IPS-20b (cell line): ENCODE measurements around the gene CPLX1.

Experiments used
- H3K27ac ChIP-seq: one replicate; pipeline ENCODE4 v1.5.1; 2013; ENCODE audit warnings: low read length
- H3K27me3 ChIP-seq: 2 replicates; pipeline ENCODE4 v1.6.1; 2013; ENCODE audit warnings: mild to moderate bottlenecking, low read length, inconsistent platforms; ENCODE audit not compliant: insufficient read depth
- H3K36me3 ChIP-seq: 2 replicates; pipeline ENCODE4 v1.6.1; 2013; ENCODE audit warnings: low read depth, mild to moderate bottlenecking, inconsistent platforms, low read length, moderate library complexity; ENCODE audit not compliant: insufficient read depth
- H3K4me1 ChIP-seq: 2 replicates; pipeline ENCODE4 v1.6.1; 2013; ENCODE audit warnings: mild to moderate bottlenecking, control low read depth, inconsistent platforms, low read length, moderate library complexity; ENCODE audit not compliant: insufficient read depth
- H3K4me3 ChIP-seq: 2 replicates; pipeline ENCODE4 v1.5.1; 2013; ENCODE audit warnings: mild to moderate bottlenecking, low read length, inconsistent platforms
- H3K9ac ChIP-seq: 2 replicates; pipeline ENCODE4 v1.6.1; 2013; ENCODE audit warnings: low read depth, mild to moderate bottlenecking, inconsistent platforms, low read length, moderate library complexity
- H3K9me3 ChIP-seq: 2 replicates; pipeline ENCODE4 v1.6.1; 2013; ENCODE audit warnings: mild to moderate bottlenecking, low read depth, low read length, inconsistent platforms; ENCODE audit not compliant: insufficient read depth

The CPLX1 gene

DNA sequence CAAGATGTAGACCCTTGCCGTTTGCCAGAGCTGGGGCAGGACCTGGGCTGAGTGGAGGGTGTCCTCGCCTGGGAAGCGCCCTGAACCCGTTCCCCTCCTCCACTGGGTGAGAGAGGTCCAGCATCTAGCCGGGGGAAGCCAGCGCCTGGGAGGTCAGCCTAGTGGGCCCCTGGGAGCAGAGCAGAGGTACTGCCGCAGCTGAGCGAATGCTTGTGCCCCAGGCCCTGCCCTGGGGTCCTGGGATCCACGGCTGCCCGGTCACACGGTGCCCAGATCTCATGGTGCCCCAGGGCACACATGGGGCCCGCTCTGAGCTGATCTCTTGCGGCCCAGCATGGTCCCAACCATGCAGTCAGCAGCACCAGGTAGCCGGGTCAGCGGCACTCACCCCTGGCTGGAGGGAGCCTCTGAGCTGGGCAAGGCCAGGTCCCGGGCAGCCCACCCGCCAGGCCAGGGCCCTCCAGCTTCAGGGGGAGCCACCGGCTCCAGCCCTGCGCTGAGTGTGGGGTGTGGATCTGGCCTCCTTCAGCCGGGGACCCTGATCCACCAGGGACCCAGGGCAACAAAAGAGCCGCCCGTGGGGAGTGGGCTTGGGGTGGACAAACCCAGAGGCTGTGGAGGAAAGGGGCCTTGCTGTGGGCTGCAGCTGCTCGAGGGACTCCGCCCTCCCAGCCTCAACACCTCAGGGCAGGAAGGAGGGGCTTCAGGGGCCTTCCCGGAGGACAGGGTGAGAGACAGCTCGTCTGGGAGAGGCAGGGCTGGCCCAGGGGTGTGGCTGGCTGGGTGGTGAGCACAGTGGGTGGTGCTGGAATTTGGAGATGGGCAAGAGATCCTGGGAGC, 4.1 kb upstream of the CPLX1 start:
- H3K4me3 ChIP-seq, result no peak overlapping the region
- H3K9me3 ChIP-seq, result no peaks in the 10 kb centered on the region
- H3K4me1 ChIP-seq, result no peaks in the 10 kb centered on the region
- no peak overlapping the region for H3K9ac ChIP-seq
- no peak overlapping the region for H3K27ac ChIP-seq
- no peaks in the 10 kb centered on the region for H3K36me3 ChIP-seq
- peaks cover 40% of the 10 kb centered on the region for H3K27me3 ChIP-seq

DNA sequence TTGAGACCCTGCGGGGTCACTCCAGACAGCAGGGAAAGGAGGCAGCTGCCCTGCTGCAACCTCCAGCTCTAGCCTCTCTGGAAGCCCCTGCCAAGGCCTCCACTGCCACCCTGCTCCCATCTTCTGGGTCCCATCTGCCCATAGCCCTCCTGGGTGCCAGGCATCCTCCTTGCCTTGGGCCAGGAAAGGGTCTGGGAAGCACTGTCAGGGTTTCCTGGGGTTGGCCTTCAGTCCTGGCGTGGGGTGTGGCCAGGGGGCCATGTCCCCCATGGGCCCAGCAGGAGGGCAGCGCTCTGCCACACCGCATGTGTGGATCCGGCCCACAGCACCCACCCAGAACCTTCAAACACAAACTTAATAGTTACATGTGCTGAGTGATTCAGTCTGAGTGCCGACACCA, 3.4 kb upstream of the CPLX1 start:
- no peak overlapping the region for H3K9ac ChIP-seq
- no peaks in the 10 kb centered on the region for H3K4me1 ChIP-seq
- H3K9me3 ChIP-seq, result no peaks in the 10 kb centered on the region
- H3K36me3 ChIP-seq, result no peaks in the 10 kb centered on the region
- peaks cover 47% of the 10 kb centered on the region for H3K27me3 ChIP-seq
- no peak overlapping the region for H3K4me3 ChIP-seq
- H3K27ac ChIP-seq, result no peak overlapping the region

DNA sequence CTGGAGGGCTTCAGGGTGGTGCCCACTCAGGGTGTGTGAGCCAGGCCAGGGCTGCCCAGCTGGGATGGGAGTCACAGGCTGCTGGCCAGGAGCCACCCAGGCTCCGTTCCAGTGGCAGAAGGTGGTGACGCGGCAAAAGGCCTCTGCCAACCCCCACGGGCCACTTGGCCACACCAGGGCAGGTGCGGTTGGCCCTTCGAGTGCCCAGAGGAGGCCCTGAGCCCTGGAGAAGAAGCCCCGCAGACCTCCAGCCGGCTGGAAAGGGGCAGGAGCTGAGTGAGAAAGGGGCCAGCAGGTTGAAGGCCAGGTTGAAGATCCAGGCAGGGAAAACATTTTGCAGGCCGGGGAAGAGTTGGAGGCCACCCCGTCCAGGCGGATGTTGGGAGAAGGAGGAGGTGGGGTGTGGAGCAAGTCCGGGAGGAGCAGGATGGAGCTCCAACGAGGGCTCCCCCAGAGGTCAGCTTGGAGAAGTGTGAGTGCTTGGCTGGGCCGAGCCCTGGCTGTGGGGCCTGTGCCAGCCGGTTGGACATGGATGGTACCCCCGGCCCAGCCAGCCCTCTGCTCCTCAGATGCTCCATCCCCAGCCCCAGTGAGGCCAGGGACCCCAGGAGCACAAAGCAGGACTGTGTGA, 2.8 kb upstream of the CPLX1 start:
- Histone ChIP-seq H3K27me3 (peaks cover 52% of the 10 kb centered on the region), H3K36me3 (no peaks in the 10 kb centered on the region), H3K27ac (no peak overlapping the region), H3K4me3 (no peak overlapping the region), H3K4me1 (no peaks in the 10 kb centered on the region), H3K9ac (no peak overlapping the region), H3K9me3 (no peaks in the 10 kb centered on the region)

DNA sequence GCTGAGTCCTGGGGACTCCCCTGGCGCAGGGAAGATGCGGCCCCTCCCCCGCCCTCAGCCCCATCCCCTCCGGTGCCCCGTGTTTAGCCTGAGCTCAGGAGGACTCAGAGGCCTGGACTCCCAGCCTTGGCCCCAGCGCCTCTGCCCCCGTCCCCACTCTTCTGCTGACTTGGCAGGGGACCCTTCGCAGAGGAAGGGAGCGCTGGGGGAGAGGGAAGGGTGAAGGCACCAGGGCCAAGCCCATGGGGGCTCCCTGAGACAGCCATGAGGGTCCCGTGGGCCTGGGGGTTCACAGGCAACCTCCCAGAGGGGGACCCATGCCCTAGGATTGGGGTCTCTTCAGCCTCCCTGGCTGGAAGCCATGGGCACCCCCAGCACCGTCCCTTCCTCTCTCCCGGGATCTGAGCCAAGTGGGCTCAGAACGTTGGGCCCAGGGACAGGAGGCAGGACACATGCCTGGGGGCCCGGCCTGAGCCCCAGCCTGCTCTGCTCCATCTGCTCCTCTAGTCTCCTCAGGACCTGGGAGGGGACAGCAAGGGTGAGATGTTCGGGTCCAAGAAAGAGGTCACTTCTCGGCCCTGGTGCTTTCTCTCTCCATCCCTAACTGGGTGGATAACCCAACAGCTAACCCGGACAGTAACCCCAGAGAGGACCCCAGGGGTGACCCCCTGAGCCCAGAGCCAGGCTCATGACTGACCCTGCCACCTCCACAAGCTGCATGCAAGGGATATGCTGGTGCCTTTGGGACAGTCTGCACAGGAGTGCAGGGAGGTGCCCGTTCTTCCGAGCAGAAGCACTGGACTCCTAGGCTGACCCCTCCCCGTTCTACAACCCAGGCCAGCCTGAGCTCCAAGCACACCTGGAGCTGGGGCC, 1.5 kb upstream of the CPLX1 start:
- H3K4me1 ChIP-seq, result no peaks in the 10 kb centered on the region
- no peaks in the 10 kb centered on the region for H3K36me3 ChIP-seq
- H3K27me3 ChIP-seq, result peaks cover 65% of the 10 kb centered on the region
- no peaks in the 10 kb centered on the region for H3K9me3 ChIP-seq
- H3K4me3 ChIP-seq, result no peak overlapping the region
- no peak overlapping the region for H3K27ac ChIP-seq
- H3K9ac ChIP-seq, result no peak overlapping the region

DNA sequence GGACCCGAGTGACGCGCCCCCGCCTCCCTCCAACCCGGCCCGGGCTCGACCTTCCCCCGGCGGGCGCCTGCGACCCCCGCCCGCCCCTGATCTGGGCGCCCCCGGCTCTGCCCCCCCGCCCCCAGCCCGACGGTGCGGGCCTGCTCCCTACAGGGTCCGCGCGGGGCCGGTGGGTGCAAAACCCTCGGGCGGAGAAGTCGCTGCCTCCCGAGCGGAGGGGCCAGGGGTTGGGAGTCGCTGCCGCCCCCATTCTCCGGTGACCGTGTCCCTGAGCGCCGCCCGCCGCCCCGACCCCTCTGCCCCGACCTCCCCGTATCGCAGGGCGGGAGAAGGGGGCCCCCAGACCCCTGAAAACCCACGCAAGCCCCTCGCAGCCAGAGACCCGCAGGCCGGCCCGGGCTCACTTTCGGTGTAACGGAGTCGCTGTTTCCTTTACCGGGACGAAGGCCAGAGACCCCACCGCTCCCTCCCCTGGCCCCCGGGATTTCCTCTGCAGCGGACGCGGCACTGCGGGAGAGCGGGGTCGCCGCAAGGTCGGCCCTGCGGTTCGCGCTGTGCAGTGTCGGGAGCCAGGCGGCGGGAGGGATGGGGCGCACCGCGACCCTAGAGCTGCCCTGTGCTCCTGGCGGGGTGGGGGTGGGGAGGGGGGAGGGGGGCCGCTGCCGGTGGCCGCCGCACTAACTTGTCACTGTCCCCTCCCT, 729 bp upstream of the CPLX1 start:
- H3K9ac ChIP-seq, result no peak overlapping the region
- H3K4me1 ChIP-seq, result no peaks in the 10 kb centered on the region
- no peak overlapping the region; the same call in 1 of the 2 replicates for H3K4me3 ChIP-seq
- H3K27me3 ChIP-seq, result peaks cover 73% of the 10 kb centered on the region
- no peaks in the 10 kb centered on the region for H3K9me3 ChIP-seq
- H3K27ac ChIP-seq, result no peak overlapping the region
- no peaks in the 10 kb centered on the region for H3K36me3 ChIP-seq

DNA sequence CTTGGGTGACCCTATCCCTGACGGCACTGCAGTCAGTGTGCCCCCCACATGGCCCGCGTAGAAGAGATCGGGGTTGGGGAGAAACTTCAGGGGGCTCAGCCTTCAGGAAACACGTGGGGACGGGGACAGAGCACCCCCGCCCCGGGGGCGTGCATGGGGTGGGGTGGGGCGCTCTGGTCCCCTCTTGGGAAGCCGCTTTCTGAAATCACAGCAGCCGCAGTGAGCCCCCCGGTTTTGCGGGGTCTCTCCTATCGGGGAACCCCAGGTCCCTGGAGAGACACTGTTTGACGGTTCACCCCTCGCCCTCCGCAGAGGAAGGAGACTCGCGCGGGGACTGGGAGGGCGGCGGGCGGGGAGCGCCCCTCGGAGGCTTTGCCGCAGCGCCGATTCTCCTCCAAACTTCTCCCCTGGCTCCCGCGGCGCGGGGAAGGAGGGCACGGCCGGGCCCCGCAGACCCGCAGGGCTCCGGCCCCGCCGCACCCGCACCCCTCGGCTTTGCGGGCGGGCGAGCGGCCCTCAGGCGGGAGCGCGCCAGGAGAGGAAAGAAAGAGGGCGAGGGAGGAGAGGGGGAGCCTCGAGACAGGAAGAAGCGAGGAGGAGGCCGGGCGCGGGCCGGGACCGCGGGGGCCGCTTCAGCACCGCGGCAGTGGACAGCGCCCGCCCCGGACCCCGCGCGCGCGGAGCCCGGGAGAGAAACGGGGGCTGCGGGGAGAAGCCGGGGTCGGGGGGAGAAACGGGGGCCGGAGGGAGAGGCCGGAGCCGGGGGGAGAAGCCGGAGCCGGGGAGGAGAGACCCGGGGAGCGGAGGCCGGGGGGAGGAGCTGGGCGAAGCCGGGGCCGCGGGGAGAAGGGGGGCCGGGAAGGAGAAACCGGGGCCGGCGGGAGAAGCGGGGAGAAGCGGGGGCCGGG, 612 bp downstream of the CPLX1 start:
- peaks cover 87% of the 10 kb centered on the region for H3K27me3 ChIP-seq
- no peak overlapping the region for H3K4me3 ChIP-seq
- H3K9ac ChIP-seq, result no peak overlapping the region
- no peak overlapping the region for H3K27ac ChIP-seq
- H3K4me1 ChIP-seq, result no peaks in the 10 kb centered on the region
- no peaks in the 10 kb centered on the region for H3K9me3 ChIP-seq
- no peaks in the 10 kb centered on the region for H3K36me3 ChIP-seq

DNA sequence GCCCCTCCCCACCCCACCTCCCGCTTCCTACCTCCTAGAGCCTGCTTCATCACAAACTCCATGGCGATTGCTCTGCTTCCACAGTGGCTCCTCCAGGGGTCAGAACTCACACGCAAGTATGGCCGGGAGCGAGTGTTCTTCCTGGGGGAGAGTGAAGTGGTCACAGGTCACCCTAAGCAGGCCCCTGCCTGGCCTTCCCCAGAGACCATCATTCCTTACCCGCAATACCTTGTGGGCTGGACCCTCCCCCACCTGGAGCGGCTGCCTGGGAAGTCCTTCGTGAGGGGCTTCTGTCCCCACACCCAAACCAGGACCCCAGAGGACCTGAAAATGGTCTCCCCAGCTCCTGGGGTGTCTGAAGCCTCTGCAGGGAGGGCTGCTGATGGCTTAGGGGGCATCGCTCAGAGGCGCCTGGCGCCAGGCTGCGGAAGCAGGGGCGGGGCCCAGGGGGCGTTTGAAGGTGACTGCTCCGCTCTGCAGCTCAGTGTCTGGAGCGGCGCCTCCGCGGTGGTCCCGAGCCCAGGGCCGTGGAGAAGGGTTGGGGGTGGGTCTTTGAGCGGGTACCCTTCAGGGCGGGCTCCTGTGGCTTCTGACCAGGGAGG, 1.4 kb downstream of the CPLX1 start:
- no peaks in the 10 kb centered on the region for H3K4me1 ChIP-seq
- H3K27me3 ChIP-seq, result peaks cover 92% of the 10 kb centered on the region
- H3K27ac ChIP-seq, result no peak overlapping the region
- H3K9me3 ChIP-seq, result no peaks in the 10 kb centered on the region
- H3K4me3 ChIP-seq, result no peak overlapping the region
- H3K9ac ChIP-seq, result no peak overlapping the region
- no peaks in the 10 kb centered on the region for H3K36me3 ChIP-seq

DNA sequence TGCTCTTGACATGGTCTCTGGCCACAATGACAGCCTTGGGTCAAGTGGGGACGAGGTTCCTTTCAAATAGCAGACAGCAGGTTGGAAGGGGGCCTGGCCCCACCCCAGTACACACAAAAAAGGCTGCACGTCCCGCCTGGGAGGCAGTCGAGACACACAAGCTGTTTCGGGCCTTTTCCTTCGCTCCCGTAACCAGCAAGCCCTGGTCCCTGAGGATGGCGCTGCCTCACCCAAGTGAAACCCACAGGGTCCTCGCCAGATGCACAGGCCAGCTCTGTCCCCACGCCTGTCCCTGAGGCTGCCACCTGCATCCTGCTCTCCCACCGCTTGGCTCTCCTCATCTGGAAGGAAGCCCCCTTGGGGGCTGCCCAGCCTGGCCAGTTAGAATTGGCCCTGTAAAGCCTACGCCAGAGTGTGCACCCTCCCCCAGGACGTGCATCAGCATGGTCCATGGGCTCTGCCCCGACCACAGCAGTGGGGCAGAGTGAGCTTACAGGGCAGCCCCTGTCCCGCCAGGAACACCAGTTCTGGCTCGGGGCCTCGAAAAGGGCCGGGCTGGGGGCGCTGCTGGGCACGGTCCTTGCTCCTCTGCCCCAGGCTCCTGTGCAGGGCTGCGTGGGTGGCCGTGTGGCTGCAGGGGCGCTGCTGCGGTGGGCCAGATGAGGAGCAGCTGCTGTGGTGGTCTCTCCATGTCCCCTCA, 2.0 kb downstream of the CPLX1 start:
- Histone ChIP-seq H3K36me3 (no peaks in the 10 kb centered on the region), H3K27ac (no peak overlapping the region), H3K4me1 (no peaks in the 10 kb centered on the region), H3K9ac (no peak overlapping the region), H3K9me3 (no peaks in the 10 kb centered on the region), H3K4me3 (no peak overlapping the region), H3K27me3 (peaks cover 92% of the 10 kb centered on the region)

DNA sequence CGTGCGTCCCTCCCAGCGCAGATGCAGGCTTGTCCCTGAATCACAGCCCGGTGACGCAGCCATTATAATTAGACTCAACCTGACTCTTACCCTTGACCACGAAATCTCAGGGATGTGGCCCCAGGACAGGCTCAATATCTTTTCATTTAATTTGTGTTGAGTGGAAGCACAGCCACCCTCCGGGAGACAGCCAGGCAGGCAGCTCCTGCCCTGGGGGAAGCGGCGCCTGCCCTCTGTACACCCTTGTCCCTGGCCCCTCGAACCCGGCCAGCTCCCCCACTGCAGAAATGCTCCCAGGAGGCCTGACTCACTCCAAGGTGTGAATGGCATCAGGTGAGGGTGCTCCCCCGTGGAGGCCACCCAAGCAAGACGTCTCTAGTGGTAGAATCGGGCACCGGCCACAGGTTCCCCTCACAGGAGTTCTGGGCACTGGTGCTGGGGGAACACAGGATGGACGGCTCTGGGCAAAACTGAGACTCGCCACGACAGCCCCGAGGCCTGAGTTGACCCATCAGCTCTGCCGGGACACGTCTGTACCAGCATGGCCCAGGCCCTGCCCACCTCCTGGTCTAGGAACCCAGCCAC, 2.7 kb downstream of the CPLX1 start:
- Histone ChIP-seq H3K36me3 (no peaks in the 10 kb centered on the region), H3K9me3 (no peaks in the 10 kb centered on the region), H3K27me3 (peaks cover 92% of the 10 kb centered on the region), H3K27ac (no peak overlapping the region), H3K4me3 (no peak overlapping the region), H3K9ac (no peak overlapping the region), H3K4me1 (no peaks in the 10 kb centered on the region)
